ENCODE results near the gene C3orf20. TPM values are rescaled to one million over a fixed set of nuclear protein-coding genes. Genes with fewer than 3 reads are reported as not detected.
"Not testable (repeated sequence)": the region's sequence is repeated elsewhere in the genome, so short reads cannot be mapped to it uniquely, and the experiment has no call there.

Gene C3orf20
- total RNA-seq, 4 donors from 2014 or later, result 0.11 TPM; not detected in 3

DNA sequence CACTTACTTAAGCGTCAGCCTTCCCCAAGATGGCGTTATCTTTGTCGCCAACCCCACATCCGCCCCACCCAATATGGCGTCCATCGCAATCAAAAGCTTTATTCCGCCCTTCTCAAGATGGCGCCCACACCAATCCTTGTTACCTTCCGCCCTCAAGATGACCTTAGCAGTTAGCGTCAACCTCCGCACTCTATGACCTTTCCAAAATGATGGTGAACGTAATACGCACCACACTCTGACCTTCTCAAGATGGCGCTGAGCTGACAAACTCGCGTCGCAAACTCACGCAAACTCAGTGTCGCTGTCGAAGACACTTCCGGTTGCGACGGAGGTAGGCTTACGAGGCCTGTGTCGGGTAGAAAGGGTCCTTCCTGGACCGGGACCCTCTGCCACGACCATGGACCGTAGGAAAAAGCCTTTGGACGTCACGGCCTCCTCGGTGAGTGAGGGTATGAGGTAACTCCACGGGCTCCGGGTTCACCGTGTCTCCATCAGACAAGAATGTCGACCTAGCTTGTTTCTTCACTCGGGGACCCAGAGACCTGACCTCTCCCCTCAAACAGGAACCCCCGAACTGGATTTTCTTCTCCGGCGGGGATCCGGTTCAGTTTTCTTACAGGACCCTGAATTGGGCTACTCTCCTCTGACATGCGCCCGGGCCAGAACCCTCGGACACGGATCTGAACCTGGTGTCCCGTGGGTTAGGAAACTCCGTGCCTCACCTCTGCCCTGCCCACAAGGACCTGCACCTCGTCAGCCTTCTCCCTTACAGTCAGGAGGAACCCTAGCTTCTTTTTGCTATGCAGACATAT, 23.3 kb upstream of the C3orf20 start, which contains the start of gene CCDC174:
Gene CCDC174, plus strand, starts transcription at position 323 of the 812 bp plus-strand sequence. Its CDS starts 75 bp downstream, at position 398.
- DNase-seq (ENCODE audit: extremely low spot score), result peak; percentile 99
- H3K36me3 ChIP-seq, result peaks cover 10 to 25% (median 22%) of the 10 kb centered on the region in 4 donors
- H3K4me1 ChIP-seq, result peaks cover 20 to 35% (median 29%) of the 10 kb centered on the region in 4 donors
- intact Hi-C loops (cut with DNase I), result loop anchor here (10.0 kb wide), 1 partner anchor 443 kb away; the partner anchor contains the start of gene RBSN
- WGBS, result 1% methylated on average over 24 of the region's 47 CpGs
- no peaks in the 10 kb centered on the region for H3K27me3 ChIP-seq
- TF ChIP-seq EP300 (IDR thresholded peaks at IDR 0.05) (no peak), POLR2A (IDR thresholded peaks at IDR 0.05; ENCODE audit: low read depth) (peak; percentile 57), POLR2AphosphoS5 (IDR thresholded peaks at IDR 0.05) (peak; percentile 98 to 99)
- TF ChIP-seq, protein P1, sequence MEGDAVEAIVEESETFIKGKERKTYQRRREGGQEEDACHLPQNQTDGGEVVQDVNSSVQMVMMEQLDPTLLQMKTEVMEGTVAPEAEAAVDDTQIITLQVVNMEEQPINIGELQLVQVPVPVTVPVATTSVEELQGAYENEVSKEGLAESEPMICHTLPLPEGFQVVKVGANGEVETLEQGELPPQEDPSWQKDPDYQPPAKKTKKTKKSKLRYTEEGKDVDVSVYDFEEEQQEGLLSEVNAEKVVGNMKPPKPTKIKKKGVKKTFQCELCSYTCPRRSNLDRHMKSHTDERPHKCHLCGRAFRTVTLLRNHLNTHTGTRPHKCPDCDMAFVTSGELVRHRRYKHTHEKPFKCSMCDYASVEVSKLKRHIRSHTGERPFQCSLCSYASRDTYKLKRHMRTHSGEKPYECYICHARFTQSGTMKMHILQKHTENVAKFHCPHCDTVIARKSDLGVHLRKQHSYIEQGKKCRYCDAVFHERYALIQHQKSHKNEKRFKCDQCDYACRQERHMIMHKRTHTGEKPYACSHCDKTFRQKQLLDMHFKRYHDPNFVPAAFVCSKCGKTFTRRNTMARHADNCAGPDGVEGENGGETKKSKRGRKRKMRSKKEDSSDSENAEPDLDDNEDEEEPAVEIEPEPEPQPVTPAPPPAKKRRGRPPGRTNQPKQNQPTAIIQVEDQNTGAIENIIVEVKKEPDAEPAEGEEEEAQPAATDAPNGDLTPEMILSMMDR (IDR thresholded peaks at IDR 0.05), result peak in 1 of 3 experiments; percentile 16
- no peaks in the 10 kb centered on the region for H3K9me3 ChIP-seq
- H3K27ac ChIP-seq (replicated peaks in 1 of 4), result peak within 1 kb of the TSS; percentile 86 to 92 (median 88)
- peak within 1 kb of the TSS; percentile 79 to 84 (median 80) for H3K4me3 ChIP-seq

GRCh38 chr3:14652360-14652907, 22.5 kb upstream of the C3orf20 start:
- H3K27ac ChIP-seq (replicated peaks in 1 of 4), result peak overlapping the region; percentile 86 to 92 (median 88)
- intact Hi-C loops (cut with DNase I), result loop anchor here (10.0 kb wide), 1 partner anchor 442 kb away; the partner anchor contains the start of gene RBSN
- peak overlapping the region; percentile 79 to 84 (median 80) for H3K4me3 ChIP-seq
- H3K36me3 ChIP-seq, result peaks cover 16 to 33% (median 30%) of the 10 kb centered on the region in 4 donors
- H3K4me1 ChIP-seq, result peaks cover 20 to 35% (median 31%) of the 10 kb centered on the region in 4 donors
- H3K27me3 ChIP-seq; H3K9me3 ChIP-seq; DNase-seq (ENCODE audit: extremely low spot score): not testable (repeated sequence)
- WGBS, result 93% methylated on average over 21 of the region's 21 CpGs

GRCh38 chr3:14657579-14657978, 17.4 kb upstream of the C3orf20 start:
- Histone ChIP-seq H3K4me3 (no peak overlapping the region), H3K27ac (replicated peaks in 1 of 4) (no peak overlapping the region), H3K4me1 (peaks cover 15 to 23% (median 18%) of the 10 kb centered on the region in 4 donors), H3K36me3 (peaks cover 59 to 84% (median 81%) of the 10 kb centered on the region in 4 donors), H3K9me3 (no peaks in the 10 kb centered on the region), H3K27me3 (no peaks in the 10 kb centered on the region)
- TF ChIP-seq, protein P1 (IDR thresholded peaks at IDR 0.05), result no peak
- TF ChIP-seq POLR2AphosphoS5 (IDR thresholded peaks at IDR 0.05) (no peak), EP300 (IDR thresholded peaks at IDR 0.05) (no peak), POLR2A (IDR thresholded peaks at IDR 0.05; ENCODE audit: low read depth) (no peak)
- DNase-seq (ENCODE audit: extremely low spot score), result no peak
- intact Hi-C loops (cut with DNase I), result loop anchor here (10.0 kb wide), 1 partner anchor 437 kb away; the partner anchor contains the start of gene RBSN
- 90% methylated on average over 2 of the region's 2 CpGs for WGBS

DNA sequence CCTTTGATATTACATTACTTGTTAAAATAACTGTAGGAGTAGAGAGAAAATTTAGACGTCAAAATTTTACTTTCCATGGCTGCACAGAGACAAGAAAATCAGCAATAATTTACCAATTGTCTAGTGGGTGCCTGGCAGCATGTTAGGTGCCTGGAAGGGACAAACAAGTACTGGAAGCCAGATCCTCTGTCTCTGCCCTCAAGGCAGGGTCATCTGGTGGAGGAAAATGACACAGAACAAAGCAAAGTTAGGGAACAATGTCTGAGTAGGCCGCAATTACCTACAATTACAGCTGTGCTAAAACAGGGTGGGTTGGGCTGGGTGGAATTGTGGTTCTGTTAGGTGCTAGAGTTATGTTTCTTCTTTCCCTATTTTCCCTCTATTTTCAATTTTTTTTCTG, 16.0 kb upstream of the C3orf20 start:
- Histone ChIP-seq H3K27ac (replicated peaks in 1 of 4) (no peak overlapping the region), H3K27me3 (no peaks in the 10 kb centered on the region), H3K9me3 (no peaks in the 10 kb centered on the region), H3K36me3 (peaks cover 68 to 98% (median 95%) of the 10 kb centered on the region in 4 donors), H3K4me1 (peaks cover 3 to 9% (median 4%) of the 10 kb centered on the region in 4 donors), H3K4me3 (no peak overlapping the region)
- intact Hi-C loops (cut with DNase I), result loop anchor here (10.0 kb wide), 1 partner anchor 436 kb away; the partner anchor contains the start of gene RBSN
- DNase-seq (ENCODE audit: extremely low spot score), result no peak
- TF ChIP-seq, protein P1 (IDR thresholded peaks at IDR 0.05), result no peak
- TF ChIP-seq POLR2A (IDR thresholded peaks at IDR 0.05; ENCODE audit: low read depth), result no peak
- TF ChIP-seq EP300 (IDR thresholded peaks at IDR 0.05), result no peak
- no peak for TF ChIP-seq POLR2AphosphoS5 (IDR thresholded peaks at IDR 0.05)
- 91% methylated on average over 2 of the region's 2 CpGs for whole genome bisulfite sequencing

GRCh38 chr3:14660942-14661341, 14.0 kb upstream of the C3orf20 start:
- TF ChIP-seq POLR2A (IDR thresholded peaks at IDR 0.05; ENCODE audit: low read depth), result no peak
- TF ChIP-seq, protein P1 (IDR thresholded peaks at IDR 0.05), result no peak
- TF ChIP-seq EP300 (IDR thresholded peaks at IDR 0.05), result no peak
- no peak for TF ChIP-seq POLR2AphosphoS5 (IDR thresholded peaks at IDR 0.05)
- no peak for DNase-seq (ENCODE audit: extremely low spot score)
- H3K4me1 ChIP-seq, result peaks cover 0 to 7% (median 0%) of the 10 kb centered on the region in 4 donors
- peaks cover 74 to 100% (median 100%) of the 10 kb centered on the region in 4 donors for H3K36me3 ChIP-seq
- intact Hi-C loops (cut with DNase I), result no loop called here
- WGBS, result 68% methylated on average over 4 of the region's 4 CpGs
- no peaks in the 10 kb centered on the region for H3K27me3 ChIP-seq
- no peaks in the 10 kb centered on the region for H3K9me3 ChIP-seq
- no peak overlapping the region for H3K4me3 ChIP-seq
- H3K27ac ChIP-seq (replicated peaks in 1 of 4), result no peak overlapping the region
